HCT116 (cell line): ENCODE measurements around the gene NOC2L. TPM values are rescaled to one million over a fixed set of nuclear protein-coding genes. Genes with fewer than 3 reads are reported as not detected.

Source experiments
- ATAC-seq: fragments of 200-7000 bp; cut with Tn5 transposase; 2 replicates; pipeline ENCODE4 v1.9.1; 2020; ENCODE audit warnings: mild to moderate bottlenecking, moderate library complexity
- BruUV-seq: library from RNA; stranded (reverse); fragments of 400-500 nt; replicated peaks from 2 replicates; lab custom pipeline; 2021; lab: Mats Ljungman, UMichigan
- CTCF ChIA-PET: fragments of 300-600 bp; sonication (Branson Sonifier 250); formaldehyde crosslinking; loops from one replicate; lab custom pipeline; 2021; ENCODE audit warnings: antibody characterized with exemption; lab: Charles Lee
- POLR2A ChIA-PET: fragments of 300-600, 350-600 bp; sonication (Branson Sonifier 250); formaldehyde crosslinking; loops from one replicate; lab custom pipeline; 2021; ENCODE audit warnings: antibody characterized with exemption; lab: Charles Lee
- RAD21 ChIA-PET, 2 experiments: fragments of 300-600 bp; sonication (Branson Sonifier 250); formaldehyde crosslinking; loops; one replicate each; lab custom pipeline; 2023; ENCODE audit warnings: low total read pairs in 2 of 2; ENCODE audit not compliant: uncharacterized antibody in 2 of 2, unreplicated experiment in 2 of 2, low non-redundant PET in 1 of 2; lab: Charles Lee
- DNase-seq: peaks from one replicate; pipeline ENCODE4 v3.0.0-alpha.2; 2010; ENCODE audit warnings: low read depth, low spot score
- H2AFZ ChIP-seq: fragments of 200-600 bp; shearing (Covaris generic), sonication (generic); 2 replicates; pipeline ENCODE4 v1.6.1; 2017; ENCODE audit warnings: low read depth, mixed run types, mixed read lengths, antibody characterized with exemption, low read length; ENCODE audit not compliant: poor library complexity, severe bottlenecking
- H3K27ac ChIP-seq: 2 replicates; pipeline ENCODE4 v1.5.1; 2012; ENCODE audit warnings: low read depth, low read length
- H3K27me3 ChIP-seq: fragments of 200-600 bp; sonication (generic); 2 replicates; pipeline ENCODE4 v1.6.1; 2016; ENCODE audit warnings: mixed run types, low read length, mixed read lengths; ENCODE audit not compliant: insufficient read depth
- H3K36me3 ChIP-seq, 2 experiments: fragments of 200-500 bp in 1 of 2; fragments of 200-600 bp in 1 of 2; sonication (Bioruptor generic) in 1 of 2; sonication (generic) in 1 of 2; 2 replicates each; pipeline versions ENCODE4 v1.5.1 to v1.6.1; 2014 to 2016; ENCODE audit warnings: low read length in 2 of 2, inconsistent platforms in 1 of 2, mixed read lengths in 1 of 2, mixed run types in 1 of 2; ENCODE audit not compliant: insufficient read depth in 2 of 2, control insufficient read depth in 1 of 2
- H3K4me1 ChIP-seq, 2 experiments: fragments of 200-600 bp in 1 of 2; sonication (generic) in 1 of 2; 2 replicates each; pipeline versions ENCODE4 v1.5.1 to v1.6.1; 2012 to 2017; ENCODE audit warnings: low read length in 2 of 2, inconsistent platforms in 1 of 2, mild to moderate bottlenecking in 1 of 2, mixed read lengths in 1 of 2, mixed run types in 1 of 2, moderate library complexity in 1 of 2; ENCODE audit not compliant: insufficient read depth in 2 of 2, control insufficient read depth in 1 of 2
- H3K4me2 ChIP-seq: fragments of 200-600 bp; sonication (generic); 2 replicates; pipeline ENCODE4 v1.6.1; 2017; ENCODE audit warnings: mixed run types, low read length, mixed read lengths
- H3K4me3 ChIP-seq, 2 experiments: fragments of 200-600 bp in 1 of 2; sonication (generic) in 1 of 2; replicated peaks in 1 of 2; 2 replicates each; pipeline ENCODE4 v1.5.1; 2011 to 2016; ENCODE audit warnings: low read length in 2 of 2, control low read depth in 1 of 2, low read depth in 1 of 2, mild to moderate bottlenecking in 1 of 2, mixed read lengths in 1 of 2, mixed run types in 1 of 2
- H3K79me2 ChIP-seq: fragments of 200-600 bp; sonication (generic); 2 replicates; pipeline ENCODE4 v1.6.1; 2017; ENCODE audit warnings: mild to moderate bottlenecking, mixed run types, low read length, moderate library complexity, mixed read lengths; ENCODE audit not compliant: insufficient read depth
- H3K9ac ChIP-seq: fragments of 200-600 bp; sonication (generic); 2 replicates; pipeline ENCODE4 v1.6.1; 2016; ENCODE audit warnings: low read length, mixed read lengths
- H3K9me2 ChIP-seq: fragments of 200-600 bp; sonication (generic), shearing (Covaris generic); 2 replicates; pipeline ENCODE4 v1.6.1; 2017; ENCODE audit warnings: mixed run types, mild to moderate bottlenecking, moderate library complexity; ENCODE audit not compliant: insufficient read depth
- H3K9me3 ChIP-seq, 2 experiments: fragments of 200-500 bp in 1 of 2; fragments of 200-600 bp in 1 of 2; sonication (Bioruptor generic) in 1 of 2; sonication (generic) in 1 of 2; 2 replicates each; pipeline ENCODE4 v1.6.1; 2014 to 2017; ENCODE audit warnings: low read length in 2 of 2, mixed read lengths in 2 of 2, inconsistent platforms in 1 of 2, low read depth in 1 of 2, mild to moderate bottlenecking in 1 of 2, mixed run types in 1 of 2, moderate library complexity in 1 of 2; ENCODE audit not compliant: control insufficient read depth in 1 of 2, insufficient read depth in 1 of 2
- H4K20me1 ChIP-seq: fragments of 200-600 bp; sonication (generic), shearing (Covaris generic); 2 replicates; pipeline ENCODE4 v1.6.1; 2017; ENCODE audit warnings: mixed run types, mild to moderate bottlenecking, moderate library complexity; ENCODE audit not compliant: insufficient read depth
- EGR1 ChIP-seq: IDR thresholded peaks from 2 replicates; pipeline ENCODE4 v1.6.1; 2012; ENCODE audit warnings: low read depth
- ELF1 ChIP-seq: IDR thresholded peaks from 2 replicates; pipeline ENCODE4 v1.6.1; 2012; ENCODE audit warnings: low read depth, borderline replicate concordance
- EZH2phosphoT487 ChIP-seq: fragments of 200-600 bp; IDR thresholded peaks from 2 replicates; pipeline ENCODE4 v1.6.1; 2018; ENCODE audit warnings: antibody characterized with exemption, borderline replicate concordance
- MAX ChIP-seq: IDR thresholded peaks from 2 replicates; pipeline ENCODE4 v1.6.1; 2012
- POLR2A ChIP-seq: IDR thresholded peaks from 2 replicates; pipeline ENCODE4 v1.7.0; 2011; ENCODE audit warnings: borderline replicate concordance; ENCODE audit not compliant: insufficient read depth, insufficient read length; ENCODE audit errors: extremely low read depth
- RAD21 ChIP-seq: IDR thresholded peaks from 2 replicates; pipeline ENCODE4 v1.6.1; 2012; ENCODE audit warnings: low read depth, mild to moderate bottlenecking
- SIN3A ChIP-seq: IDR thresholded peaks from 2 replicates; pipeline ENCODE4 v1.6.1; 2012; ENCODE audit warnings: low read depth
- intact Hi-C: fragments of 100-400 bp; cut with micrococcal nuclease; formaldehyde crosslinking; loops from 2 replicates; pipeline ENCODE4 v1.10.0; 2022
- total RNA-seq: library from RNA; stranded (reverse); gene quantifications from one replicate; pipeline ENCODE4 v1.2.1, GENCODE V29; 2021; ENCODE audit not compliant: unreplicated experiment

NOC2L gene
- total RNA-seq, 1 experiment from 2014 or later: 260 TPM

GRCh38 chr1:906600-907420, 52.2 kb downstream of the NOC2L start:
- H3K4me3 ChIP-seq: no peak overlapping the region
- no peaks in the 10 kb centered on the region for H3K36me3 ChIP-seq
- peak overlapping the region; percentile 61 for H3K4me2 ChIP-seq
- ChIA-PET CTCF (interaction anchor here (1.2 kb wide), 1 partner anchor 31 kb away, joined by 4 read pairs; no protein-coding TSS in a partner anchor), POLR2A (interaction anchor here (0.6 kb wide), 1 partner anchor 10 kb away, joined by 3 read pairs; no protein-coding TSS in a partner anchor), RAD21 (interaction anchor here in 1 of 2 experiments (0.6 kb wide), 1 partner anchor 482 kb away, joined by 3 read pairs; no protein-coding TSS in a partner anchor)
- TF ChIP-seq MAX (peak; percentile 72), EZH2phosphoT487 (no peak)
- no peaks in the 10 kb centered on the region for H3K79me2 ChIP-seq
- DNase-seq (peak; percentile 46), ATAC-seq (peak; percentile 68)
- H3K9me3 ChIP-seq: no peaks in the 10 kb centered on the region
- intact Hi-C loops: loop anchor here (1.0 to 2.0 kb wide), 2 partner anchors 16 to 34 kb away; partner anchors contain the start of gene SAMD11
- H3K9ac ChIP-seq: peak overlapping the region; percentile 19; the same call in 1 of the 2 replicates
- peaks cover 35 to 53% of the 10 kb centered on the region in 2 experiments for H3K4me1 ChIP-seq
- H3K9me2 ChIP-seq: no peaks in the 10 kb centered on the region
- H4K20me1 ChIP-seq: no peaks in the 10 kb centered on the region
- H3K27me3 ChIP-seq: no peaks in the 10 kb centered on the region
- no TSS peak for BruUV-seq
- H2AFZ ChIP-seq: no peak overlapping the region
- H3K27ac ChIP-seq: no peak overlapping the region; the same call in 1 of the 2 replicates

- H3K79me2 ChIP-seq: no peaks in the 10 kb centered on the region
- H4K20me1 ChIP-seq: no peaks in the 10 kb centered on the region
- ChIA-PET POLR2A (interaction anchor here (0.6 kb wide), 1 partner anchor 11 kb away, joined by 3 read pairs; no protein-coding TSS in a partner anchor), RAD21 (interaction anchor here in 1 of 2 experiments (0.6 kb wide), 1 partner anchor 483 kb away, joined by 3 read pairs; no protein-coding TSS in a partner anchor), CTCF (interaction anchor here (1.2 kb wide), 1 partner anchor 32 kb away, joined by 4 read pairs; no protein-coding TSS in a partner anchor)
- DNase-seq (no peak), ATAC-seq (no peak)
- peak overlapping the region; percentile 19; the same call in 1 of the 2 replicates for H3K9ac ChIP-seq
- H3K4me1 ChIP-seq: peaks cover 31 to 47% of the 10 kb centered on the region in 2 experiments
- no TSS peak for BruUV-seq
- peak overlapping the region; percentile 61 for H3K4me2 ChIP-seq
- H3K27ac ChIP-seq: peak overlapping the region; percentile 13; the same call in 1 of the 2 replicates
- intact Hi-C loops: loop anchor here (1.0 to 2.0 kb wide), 2 partner anchors 17 to 35 kb away; partner anchors contain the start of gene SAMD11
- no peak overlapping the region for H3K4me3 ChIP-seq
- no peak overlapping the region for H2AFZ ChIP-seq
- no peaks in the 10 kb centered on the region for H3K9me2 ChIP-seq
- no peaks in the 10 kb centered on the region for H3K9me3 ChIP-seq
- TF ChIP-seq ELF1: no peak
- TF ChIP-seq RAD21: no peak
- no peak for TF ChIP-seq EGR1
- no peak for TF ChIP-seq EZH2phosphoT487
- TF ChIP-seq POLR2A: no peak
- TF ChIP-seq SIN3A: no peak
- TF ChIP-seq, all 23 proteins: peak for 0
- Histone ChIP-seq H3K36me3 (no peaks in the 10 kb centered on the region), H3K27me3 (no peaks in the 10 kb centered on the region)
Measured at GRCh38 chr1:905811-906599, 53.1 kb downstream of the NOC2L start.
